NCI-H446 (cell line): Measurements from ENCODE around the gene ZSCAN2.
"Not testable (repeated sequence)": the region's sequence is repeated elsewhere in the genome, so short reads cannot be mapped to it uniquely, and the experiment has no call there.

Source experiments
- DNase-seq, 2 experiments: peaks; one replicate each; lab custom pipeline; 2025; lab: John Stamatoyannopoulos, UW

The ZSCAN2 gene

DNA sequence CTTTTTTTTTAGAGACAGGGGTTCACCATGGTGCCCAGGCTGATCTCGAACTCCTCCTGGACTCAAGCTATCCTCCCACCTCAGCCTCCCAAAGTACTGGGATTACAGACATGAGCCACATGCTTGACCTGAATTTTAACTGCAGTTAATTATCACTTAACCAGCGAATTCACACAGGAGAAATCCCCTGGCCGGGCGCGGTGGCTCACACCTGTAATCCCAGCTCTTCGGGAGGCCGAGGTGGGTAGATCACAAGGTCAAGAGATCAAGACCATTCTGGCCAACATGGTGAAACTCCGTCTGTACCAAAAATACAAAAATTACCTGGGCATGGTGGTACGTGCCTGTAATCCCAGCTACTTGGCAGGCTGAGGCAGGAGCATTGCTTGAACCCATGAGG, 41.1 kb downstream of the ZSCAN2 start:
- not testable (repeated sequence) for DNase-seq

DNA sequence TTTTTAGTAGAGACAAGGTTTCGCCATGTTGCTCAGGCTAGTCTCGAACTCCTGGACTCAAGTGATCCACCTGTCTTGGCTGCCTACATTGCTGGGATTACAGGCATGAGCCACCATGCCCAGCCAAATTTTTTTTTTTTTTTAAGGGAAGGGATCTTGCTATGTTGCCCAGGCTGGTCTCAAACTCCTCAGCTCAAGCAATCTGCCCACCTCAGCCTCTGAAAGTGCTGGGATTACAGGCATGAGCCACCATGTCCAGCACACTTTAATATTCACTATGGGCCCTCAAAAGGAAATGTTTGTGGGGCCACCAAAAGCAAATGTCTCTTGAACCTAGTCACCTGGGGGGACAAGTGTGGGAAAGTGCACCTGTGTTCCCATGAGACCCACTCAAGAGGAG, 41.8 kb downstream of the ZSCAN2 start:
- DNase-seq, result not testable (repeated sequence)

DNA sequence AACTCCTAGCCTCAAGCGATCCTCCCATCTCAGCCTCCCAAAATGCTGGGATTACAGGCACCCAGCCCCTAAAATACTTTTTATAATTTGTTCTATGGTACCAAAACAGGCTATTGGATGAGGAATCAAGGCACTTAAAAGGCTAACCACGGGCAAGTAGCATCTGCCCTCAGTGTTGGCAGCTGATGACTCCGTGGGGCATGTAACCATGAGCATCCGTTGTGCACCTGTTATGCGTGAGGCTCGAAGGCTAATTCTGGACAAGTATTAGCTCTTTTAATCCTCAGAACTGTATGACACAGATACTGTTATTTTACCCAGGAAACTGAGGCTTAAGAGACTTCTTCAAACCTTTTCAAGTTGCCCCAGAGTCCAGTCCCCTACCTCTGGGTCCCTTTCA, 43.0 kb downstream of the ZSCAN2 start:
- DNase-seq, result no peak

DNA sequence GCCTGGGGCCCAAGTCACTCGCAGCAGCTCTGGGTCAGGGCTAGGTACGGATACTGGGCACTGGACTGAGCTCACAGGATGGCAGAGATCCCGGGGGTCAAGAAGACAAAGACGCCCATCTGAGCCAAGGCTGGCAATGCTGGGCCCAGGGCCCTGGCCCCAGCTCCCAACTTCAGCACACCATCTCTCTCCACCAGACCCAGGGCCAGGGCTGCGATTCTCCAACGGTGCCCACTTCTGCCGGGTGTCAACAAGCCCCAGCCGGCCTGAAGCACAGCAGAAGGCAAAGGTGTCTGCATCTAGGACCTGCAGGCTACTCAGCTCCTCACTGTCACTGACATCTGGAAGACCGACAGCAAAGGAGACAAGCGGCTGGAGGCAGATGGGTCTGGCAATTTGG, 44.7 kb downstream of the ZSCAN2 start:
- DNase-seq, result no peak

DNA sequence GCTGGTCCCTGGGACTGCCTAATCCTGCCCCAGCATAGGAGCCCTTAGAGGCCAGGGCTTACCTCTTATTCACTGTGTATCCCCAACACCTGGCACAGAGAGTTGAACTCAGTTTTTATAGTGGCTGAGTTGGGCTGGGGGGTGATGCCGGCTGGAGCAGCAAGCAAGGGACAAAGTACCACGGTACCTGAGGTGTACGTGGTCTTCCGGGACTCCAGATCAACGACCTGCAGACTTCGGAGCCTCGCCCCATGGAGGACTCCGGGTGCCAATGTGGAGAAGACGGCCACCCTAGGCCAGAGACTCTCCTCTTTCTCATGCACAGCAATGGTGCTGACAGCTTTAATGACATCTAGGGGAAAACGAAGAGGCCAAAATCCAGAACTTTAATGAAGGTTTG, 45.2 kb downstream of the ZSCAN2 start:
- no peak for DNase-seq

GRCh38 chr15:84647726-84648125, 46.9 kb downstream of the ZSCAN2 start:
- DNase-seq, result no peak

DNA sequence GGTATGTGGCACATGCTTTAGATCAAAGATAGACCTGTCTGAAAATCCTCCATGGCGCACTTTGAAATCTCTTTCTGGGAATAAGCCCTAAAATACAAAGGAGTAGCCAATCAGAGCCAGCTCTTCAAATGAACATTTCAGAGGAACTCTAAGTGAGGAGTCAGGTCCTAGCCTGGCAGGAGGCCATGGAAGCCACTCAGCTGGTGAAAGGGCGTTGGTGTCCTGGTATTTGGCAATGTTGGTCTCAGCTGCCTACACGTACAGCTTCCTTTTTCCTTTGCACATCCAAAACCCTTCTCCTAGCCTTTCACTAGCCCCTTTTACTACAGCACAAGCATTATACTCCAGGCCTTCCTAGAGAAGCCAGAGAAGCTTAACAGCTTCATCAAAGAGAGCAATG, 47.7 kb downstream of the ZSCAN2 start:
- no peak for DNase-seq

GRCh38 chr15:84649706-84650105, 48.9 kb downstream of the ZSCAN2 start:
- no peak for DNase-seq

GRCh38 chr15:84653584-84653909, 52.7 kb downstream of the ZSCAN2 start:
- no peak for DNase-seq

DNA sequence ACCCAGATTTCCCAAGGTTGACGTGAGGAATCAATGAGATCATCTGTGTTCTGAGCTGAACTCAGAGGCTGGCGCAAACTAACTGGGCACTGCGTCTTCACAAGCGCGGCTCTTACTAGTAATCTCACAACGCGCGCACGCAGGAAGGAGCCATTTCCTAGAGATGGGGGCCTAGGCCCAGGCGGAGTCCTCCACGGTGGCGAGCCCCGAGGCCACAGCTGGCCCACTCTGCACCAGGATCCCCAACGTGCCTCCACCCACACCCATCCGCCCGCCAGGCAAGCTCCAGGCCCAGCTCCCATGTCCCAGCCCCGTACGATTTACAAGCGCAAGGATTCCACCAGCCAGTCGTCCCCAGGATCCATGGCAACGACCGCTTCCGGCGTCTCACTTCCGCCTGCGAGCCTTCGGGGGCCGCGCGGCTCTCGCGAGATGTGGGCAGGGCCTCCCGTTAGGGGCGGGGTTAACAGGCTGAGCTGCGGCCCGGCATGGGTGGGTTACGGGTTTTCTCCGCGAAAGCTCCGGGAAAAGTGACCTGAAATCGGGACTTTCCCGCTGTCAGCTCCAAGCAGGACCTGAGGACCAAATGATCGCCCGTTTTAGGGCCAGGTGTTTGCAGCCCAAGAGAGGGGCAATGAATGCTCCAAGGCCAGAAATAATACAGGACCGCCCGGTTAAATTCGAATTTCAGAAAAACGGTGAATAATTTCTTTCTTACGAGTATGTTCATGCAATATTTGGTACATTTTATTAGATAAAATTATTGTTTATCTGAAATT, 53.3 kb downstream of the ZSCAN2 start, which contains the start of gene WDR73:
Gene WDR73 (minus strand): TSS at position 374 of the 779 bp plus-strand sequence. CDS start 9 bp downstream, at position 365.
- peak; percentile 86 to 95 for DNase-seq

GRCh38 chr15:84654689-84655453, 54.1 kb downstream of the ZSCAN2 start:
- peak; percentile 65 to 84 for DNase-seq

DNA sequence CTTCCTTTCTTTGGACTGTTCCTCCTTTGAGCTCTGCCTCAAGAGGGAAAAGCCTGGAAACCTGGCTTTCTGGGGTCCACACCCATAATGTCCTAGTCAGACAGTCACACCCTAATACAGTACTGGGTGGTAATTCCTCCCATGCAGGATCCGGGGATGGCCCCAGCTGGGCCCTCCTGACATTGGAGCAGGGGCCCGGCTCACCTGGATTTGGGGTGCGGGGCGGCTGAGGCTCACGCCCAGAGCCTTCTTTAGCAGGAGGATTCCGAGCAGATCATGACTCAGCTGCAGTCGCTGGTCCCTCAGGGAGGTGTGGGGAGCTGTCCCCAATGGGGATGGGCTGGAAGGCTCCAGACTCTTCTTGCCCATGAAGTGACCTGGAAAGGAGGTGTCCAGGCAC, 56.2 kb downstream of the ZSCAN2 start:
- no peak for DNase-seq

- DNase-seq, result no peak
Observed at GRCh38 chr15:84657748-84658079, 56.9 kb downstream of the ZSCAN2 start.

DNA sequence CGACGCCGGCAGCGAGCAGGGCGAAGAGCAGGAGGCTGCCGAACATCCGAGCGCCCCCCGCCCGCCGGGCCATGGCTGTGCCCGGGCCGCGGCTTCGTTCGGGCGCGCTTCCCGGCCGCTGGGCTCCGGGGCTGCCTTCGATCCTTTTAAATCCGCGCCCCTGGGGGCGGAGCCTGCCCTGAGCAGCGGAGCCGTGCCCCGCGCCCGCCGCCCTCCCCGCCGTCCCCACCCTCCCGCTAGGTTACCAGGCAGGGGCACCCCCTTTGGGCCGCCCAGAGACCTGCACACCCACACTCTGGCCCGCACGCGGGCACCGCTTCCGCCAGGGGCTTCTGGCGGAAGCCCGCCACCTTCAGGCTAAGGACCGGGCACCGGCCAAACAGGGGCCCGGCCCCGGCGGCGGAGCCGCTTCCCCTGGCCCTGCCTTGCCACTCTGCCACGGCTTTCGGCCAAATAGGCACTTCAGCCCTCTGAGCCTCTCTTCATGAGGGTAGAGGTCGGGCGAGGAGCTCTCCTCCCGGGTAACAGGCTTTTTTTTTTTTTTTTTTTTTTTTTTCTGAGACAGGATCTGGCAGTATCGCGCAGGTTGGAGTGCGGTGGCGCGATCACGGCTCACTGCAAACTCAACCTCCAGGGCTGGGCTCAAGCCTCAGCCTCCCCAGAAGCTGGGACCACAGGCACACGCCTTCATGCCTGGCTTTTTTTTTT, 57.4 kb downstream of the ZSCAN2 start, which contains the start of gene NMB:
Gene NMB (minus strand): TSS at position 120 of the 708 bp plus-strand sequence. CDS start 47 bp downstream, at position 73.
- DNase-seq, result peak; percentile 46 to 71

GRCh38 chr15:84658788-84659411, 58.1 kb downstream of the ZSCAN2 start:
- DNase-seq, result no peak

DNA sequence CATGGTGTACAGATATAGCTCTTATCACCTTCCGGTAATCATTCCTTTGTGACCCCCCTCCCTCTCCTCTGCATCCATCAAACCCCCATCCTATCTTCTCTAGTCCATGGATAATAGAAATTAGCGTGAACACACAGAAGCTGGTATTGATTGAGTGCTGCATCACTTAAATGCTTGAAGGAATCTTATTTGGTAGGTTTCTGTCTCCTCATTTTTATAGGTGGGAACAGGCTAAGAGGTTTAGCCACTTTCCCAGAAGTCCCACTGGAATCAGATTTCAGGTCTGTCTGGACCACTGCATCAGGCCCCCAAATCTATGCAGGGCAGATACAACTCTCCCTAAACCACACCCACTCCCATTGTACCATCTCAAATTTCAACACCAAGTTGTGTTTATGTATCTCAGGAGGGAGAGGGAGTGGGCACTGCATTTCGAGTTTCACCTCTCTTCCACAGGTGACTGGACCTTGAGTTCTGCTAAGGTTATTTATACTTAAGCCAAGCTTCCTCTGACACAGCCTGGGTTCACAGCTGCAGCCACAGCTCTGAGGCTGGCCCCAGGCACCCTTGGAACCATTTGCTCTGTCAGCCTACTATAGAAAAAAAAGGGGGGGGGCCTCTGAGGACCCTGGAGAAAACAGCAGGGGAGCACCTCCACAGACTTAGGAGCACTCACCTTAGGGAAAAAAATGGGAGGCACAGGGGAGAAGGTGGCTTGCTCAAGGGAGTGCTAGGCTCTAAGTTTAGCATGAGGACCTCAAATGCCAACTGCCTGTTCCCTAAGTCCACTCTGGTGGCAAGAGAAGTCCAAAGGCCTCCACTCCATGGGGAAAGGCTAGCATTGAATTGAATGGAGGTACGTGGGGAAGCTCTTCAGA, 59.3 kb downstream of the ZSCAN2 start:
- no peak for DNase-seq

- DNase-seq, result no peak
Observed at GRCh38 chr15:84661001-84661400, 60.2 kb downstream of the ZSCAN2 start.

- no peak for DNase-seq
Observed at GRCh38 chr15:84666373-84666772, 65.6 kb downstream of the ZSCAN2 start.

DNA sequence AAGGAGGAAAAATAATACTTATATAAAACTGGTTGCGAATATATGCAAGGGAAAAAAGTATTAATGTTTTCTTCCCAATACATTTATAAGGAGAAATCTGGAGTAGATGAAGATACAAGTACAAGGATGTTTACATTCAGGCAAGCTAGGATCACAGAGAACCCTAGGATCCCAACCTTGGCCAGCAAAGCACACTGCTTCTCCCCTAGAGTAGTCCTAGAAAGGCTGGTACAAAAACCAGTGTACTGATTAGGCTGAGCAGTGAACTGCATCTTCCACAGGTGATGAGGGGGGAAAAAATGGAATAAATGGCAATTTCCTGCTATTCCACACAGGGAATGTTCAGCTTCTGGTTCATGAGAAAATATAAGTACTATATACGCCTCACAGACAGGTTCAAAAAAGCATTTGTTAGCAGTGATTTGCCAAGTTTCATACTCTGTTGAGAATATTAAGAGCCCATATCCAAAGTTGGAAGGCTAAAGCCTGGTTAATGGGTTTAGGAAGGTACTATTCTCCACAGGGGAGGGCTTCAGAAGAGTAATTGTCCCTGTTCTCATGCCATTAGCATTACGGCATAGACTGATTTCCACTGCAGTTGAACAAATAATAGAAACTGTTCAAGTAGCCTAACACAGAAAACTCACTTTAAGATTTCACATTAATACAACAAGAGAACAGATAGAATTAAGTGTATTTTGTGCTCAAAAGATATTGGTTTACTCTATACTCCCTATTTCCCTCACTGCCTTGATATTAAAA, 67.6 kb downstream of the ZSCAN2 start:
- no peak for DNase-seq

GRCh38 chr15:84669726-84670125, 68.9 kb downstream of the ZSCAN2 start:
- DNase-seq, result no peak

GRCh38 chr15:84671211-84671610, 70.4 kb downstream of the ZSCAN2 start:
- DNase-seq, result no peak
